ENCODE results near the gene SLC52A3.

GRCh38 chr20:791056-791455 is 22.8 kb upstream of the SLC52A3 start:
- TF ChIP-seq POLR2AphosphoS5 (IDR thresholded peaks at IDR 0.05; ENCODE audit: low read depth, low read length) (no peak), REST (IDR thresholded peaks at IDR 0.05; ENCODE audit: insufficient read depth in 1 of 2, low read depth in 2 of 2, low read length in 2 of 2) (no peak), FOXP2 (optimal IDR thresholded peaks at IDR 0.05; ENCODE audit: borderline replicate concordance, extremely low read depth, extremely low read length, insufficient read depth) (no peak), SIN3A (IDR thresholded peaks at IDR 0.05; ENCODE audit: borderline replicate concordance, insufficient read depth, low read length) (no peak), TAF1 (IDR thresholded peaks at IDR 0.05; ENCODE audit: borderline replicate concordance, insufficient read depth, low read length) (no peak)
